K562 (cell line): ENCODE measurements around the gene CTCF. TPM values are rescaled to one million over a fixed set of nuclear protein-coding genes. Genes with fewer than 3 reads are reported as not detected.

Experiments
- ATAC-seq: fragments of 200-7000 bp; cut with Tn5 transposase; 3 replicates; pipeline ENCODE4 v1.9.1; 2020; ENCODE audit warnings: moderate library complexity
- BruUV-seq: library from RNA; stranded (reverse); fragments of 400-500 nt; replicated peaks from 2 replicates; lab custom pipeline; 2021; lab: Mats Ljungman, UMichigan
- CTCF ChIA-PET: fragments of 300-600 bp; formaldehyde crosslinking; extraction: SDS; loops from one replicate; lab custom pipeline; 2021; ENCODE audit warnings: low intra/inter-chr PET ratio; lab: Yijun Ruan, JAX
- POLR2A ChIA-PET: fragments of 300-600, 350-650 bp; sonication (Branson Sonifier 250); formaldehyde crosslinking; extraction: SDS; loops from one replicate; lab custom pipeline; 2021; ENCODE audit warnings: antibody characterized with exemption, inconsistent platforms; lab: Yijun Ruan, JAX
- DNase-seq, 4 experiments: peaks; one replicate each; pipeline versions ENCODE4 v3.0.0 to v3.0.0-alpha.2; 2011 to 2018; ENCODE audit warnings: low spot score in 3 of 4, mixed read lengths in 3 of 4; ENCODE audit errors: extremely low read depth in 1 of 4
- FAIRE-seq: peaks from 2 replicates; lab custom pipeline; 2011; peaks lifted over from hg19 to GRCh38; lab: Jason Lieb, UNC
- H2AFZ ChIP-seq: 2 replicates; pipeline ENCODE4 v1.6.0; 2011; ENCODE audit warnings: low read depth, low read length, control low read depth, inconsistent platforms
- H3K27ac ChIP-seq: fragments of 200-600 bp; 3 replicates; pipeline ENCODE4 v1.8.0; 2011; ENCODE audit warnings: low read depth, mild to moderate bottlenecking, control low read depth, inconsistent platforms, low read length, moderate library complexity, mixed read lengths; ENCODE audit errors: extremely low read depth
- H3K27me3 ChIP-seq, 2 experiments: fragments of 300-600 bp in 1 of 2; 2 replicates in 1 of 2; 3 replicates in 1 of 2; pipeline versions ENCODE4 v1.6.0 to v1.8.0; 2011; ENCODE audit warnings: inconsistent platforms in 2 of 2, low read length in 2 of 2, mild to moderate bottlenecking in 1 of 2, mixed read lengths in 1 of 2, moderate library complexity in 1 of 2; ENCODE audit not compliant: control insufficient read depth in 2 of 2, insufficient read depth in 2 of 2
- H3K36me3 ChIP-seq: fragments of 300-600 bp; 3 replicates; pipeline ENCODE4 v1.8.0; 2011; ENCODE audit warnings: mild to moderate bottlenecking, low read length, inconsistent platforms; ENCODE audit not compliant: control insufficient read depth, insufficient read depth
- H3K4me1 ChIP-seq, 2 experiments: fragments of 200-600 bp in 1 of 2; replicated peaks in 1 of 2; 2 replicates in 1 of 2; 3 replicates in 1 of 2; pipeline versions ENCODE4 v1.5.1 to v1.8.0; 2011; ENCODE audit warnings: inconsistent platforms in 2 of 2, low read length in 2 of 2, mild to moderate bottlenecking in 1 of 2, mixed read lengths in 1 of 2, moderate library complexity in 1 of 2; ENCODE audit not compliant: control insufficient read depth in 2 of 2, insufficient read depth in 2 of 2
- H3K4me2 ChIP-seq: 2 replicates; pipeline ENCODE4 v1.6.1; 2011; ENCODE audit warnings: low read length, control low read depth, inconsistent platforms, mixed read lengths; ENCODE audit not compliant: insufficient read depth
- H3K4me3 ChIP-seq: fragments of 200-600 bp; sonication (generic), shearing (Covaris generic); 2 replicates; pipeline ENCODE4 v1.5.1; 2016; ENCODE audit warnings: control low read depth, inconsistent platforms
- H3K79me2 ChIP-seq: fragments of 200-600 bp; 3 replicates; pipeline ENCODE4 v1.8.0; 2011; ENCODE audit warnings: low read length, inconsistent platforms; ENCODE audit not compliant: control insufficient read depth, insufficient read depth
- H3K9ac ChIP-seq, 2 experiments: 2 replicates each; pipeline versions ENCODE4 v1.6.0 to v1.6.1; 2011; ENCODE audit warnings: low read depth in 2 of 2, low read length in 2 of 2, control low read depth in 1 of 2, inconsistent platforms in 1 of 2, mild to moderate bottlenecking in 1 of 2, mixed read lengths in 1 of 2; ENCODE audit not compliant: insufficient read depth in 1 of 2
- H3K9me1 ChIP-seq: one replicate; pipeline ENCODE4 v1.6.0; 2011; ENCODE audit warnings: inconsistent platforms, mild to moderate bottlenecking, low read length, moderate library complexity; ENCODE audit not compliant: control insufficient read depth, insufficient read depth
- H3K9me3 ChIP-seq: replicated peaks from 2 replicates; pipeline ENCODE4 v1.5.1; 2011; ENCODE audit warnings: low read depth, low read length, inconsistent platforms; ENCODE audit not compliant: control insufficient read depth, insufficient read depth
- H4K20me1 ChIP-seq: replicated peaks from 2 replicates; pipeline ENCODE4 v1.6.1; 2011; ENCODE audit warnings: low read length, inconsistent platforms, mixed read lengths; ENCODE audit not compliant: control insufficient read depth, insufficient read depth
- CBX8 ChIP-seq: fragments of 200-600 bp; sonication (generic); IDR thresholded peaks from 2 replicates; pipeline ENCODE4 v1.6.1; 2012; ENCODE audit warnings: borderline replicate concordance, mixed run types, low read depth, mild to moderate bottlenecking, moderate library complexity, mixed read lengths, low read length, control low read depth, inconsistent platforms; ENCODE audit not compliant: poor library complexity, severe bottlenecking; ENCODE audit errors: extremely low read depth
- CHCHD3 ChIP-seq: fragments of 250-450 bp; sonication (Bioruptor Pico); IDR thresholded peaks from 2 replicates; pipeline ENCODE4 v2.1.2; 2022; ENCODE audit warnings: mild to moderate bottlenecking
- CREM ChIP-seq: IDR thresholded peaks from 2 replicates; pipeline ENCODE4 v1.6.1; 2014; ENCODE audit warnings: antibody characterized with exemption, low read depth
- HIVEP1 ChIP-seq: fragments of 250-450 bp; sonication (Bioruptor Pico); IDR thresholded peaks from 2 replicates; pipeline ENCODE4 v1.4.0; 2020; ENCODE audit warnings: mild to moderate bottlenecking
- OTX1 ChIP-seq: fragments of 450-650 bp; formaldehyde crosslinking; IDR thresholded peaks from 2 replicates; pipeline ENCODE4 v1.4.0; 2022; ENCODE audit warnings: mild to moderate bottlenecking
- POLR2H ChIP-seq: IDR thresholded peaks from 2 replicates; pipeline ENCODE4 v1.6.1; 2016; ENCODE audit warnings: missing genetic modification characterization, low read depth, mild to moderate bottlenecking, control low read depth, missing compliant biosample characterization, moderate library complexity
- RAD51 ChIP-seq: fragments of 450-650 bp; IDR thresholded peaks from 2 replicates; pipeline ENCODE4 v1.7.1; 2016; ENCODE audit warnings: low read depth, mild to moderate bottlenecking, borderline replicate concordance
- SMARCC2 ChIP-seq: fragments of 450-650 bp; IDR thresholded peaks from 2 replicates; pipeline ENCODE4 v1.6.1; 2017; ENCODE audit warnings: antibody characterized with exemption, moderate library complexity, mild to moderate bottlenecking, low read depth
- ZBTB40 ChIP-seq, 2 experiments: fragments of 450-650 bp in 1 of 2; sonication (generic) in 1 of 2; formaldehyde crosslinking in 1 of 2; IDR thresholded peaks; 2 replicates each; pipeline versions ENCODE4 v1.7.1 to v1.9.0; 2016 to 2022; ENCODE audit warnings: inconsistent platforms in 1 of 2, mild to moderate bottlenecking in 1 of 2, missing genetic modification reagents in 1 of 2
- ZFP1 ChIP-seq: fragments of 450-650 bp; formaldehyde crosslinking; IDR thresholded peaks from 2 replicates; pipeline ENCODE4 v1.4.0; 2020; ENCODE audit warnings: mild to moderate bottlenecking, mixed read lengths
- ZNF143 ChIP-seq: sonication (generic); formaldehyde crosslinking; IDR thresholded peaks from 2 replicates; pipeline ENCODE4 v1.9.0; 2022; ENCODE audit warnings: mild to moderate bottlenecking, missing genetic modification reagents
- ZNF3 ChIP-seq: fragments of 250-450 bp; sonication (Bioruptor Pico); IDR thresholded peaks from 2 replicates; pipeline ENCODE4 v1.5.0; 2021; ENCODE audit warnings: mild to moderate bottlenecking, moderate library complexity
- WGBS: fragments of 100-300 bp; shearing (Covaris generic); methylation state at CpG from one replicate; pipeline ENCODE4 v1.1.6; 2016; ENCODE audit warnings: low coverage, mixed read lengths; ENCODE audit not compliant: insufficient coverage; ENCODE audit errors: missing lambda C conversion rate; 5-methylcytosine and 5-hydroxymethylcytosine counted together
- in situ Hi-C: fragments of 300-500 bp; cut with MboI; formaldehyde crosslinking; loops from 4 replicates; pipeline ENCODE4 v1.15.0; 2018; ENCODE audit warnings: inconsistent platforms, mixed read lengths
- intact Hi-C: fragments of 100-400 bp; cut with micrococcal nuclease; formaldehyde crosslinking; loops from 2 replicates; pipeline ENCODE4 v1.14.2; 2022
- polyA plus RNA-seq, 8 experiments: library from polyadenylated mRNA; depleted of rRNA in 4 of 8; stranded (reverse) in 5 of 8; unstranded in 3 of 8; fragments of >200 nt; fragmentation: Nextera tagmentation in 2 of 8; fragmentation: Illumina TruSeq in 1 of 8; extraction: Ambion mirVana in 2 of 8; extraction: Trizol in 1 of 8; gene quantifications; 2 replicates each; pipeline versions ENCODE4 v1.2.1 to v1.2.3, GENCODE V29; 2011 to 2014; ENCODE audit warnings: inconsistent platforms in 1 of 8, missing spikeins in 1 of 8
- total RNA-seq, 7 experiments: library from RNA; depleted of rRNA in 6 of 7; stranded (reverse); fragments of >200 nt in 6 of 7; fragmentation: Illumina TruSeq in 2 of 7; extraction: Trizol in 2 of 7; gene quantifications; 2 replicates each; pipeline versions ENCODE4 v1.2.1 to v1.2.3, GENCODE V29; 2011 to 2021; ENCODE audit warnings: low replicate concordance in 1 of 7

The CTCF gene
- total and polyA plus RNA-seq, 9 of the 15 experiments (the other 6 are each of a cell fraction or from before 2014, with no cell fraction given), result 7.8 to 49.2 (median 33.9) TPM

GRCh38 chr16:67632415-67633172 is 70.3 kb downstream of the CTCF start:
- Histone ChIP-seq H3K9me1 (no peaks in the 10 kb centered on the region), H3K9me3 (no peaks in the 10 kb centered on the region), H3K27ac (no peak overlapping the region), H3K36me3 (peaks cover 76% of the 10 kb centered on the region), H3K9ac (no peak overlapping the region), H3K4me3 (no peak overlapping the region), H3K4me1 (no peaks in the 10 kb centered on the region; a peak in 1 of 5 replicates), H3K4me2 (no peak overlapping the region), H3K27me3 (no peaks in the 10 kb centered on the region), H3K79me2 (no peaks in the 10 kb centered on the region), H4K20me1 (no peaks in the 10 kb centered on the region), H2AFZ (no peak overlapping the region)
- TF ChIP-seq OTX1 (CRISPR knock-in tag) (no peak), SMARCC2 (no peak), ZFP1 (no peak), CHCHD3 (CRISPR knock-in tag) (no peak), ZNF143 (no peak), ZBTB40 (IDR thresholded peaks at IDR 0.05) (no peak), ZBTB40 (CRISPR knock-in tag; IDR thresholded peaks at IDR 0.05) (no peak), RAD51 (no peak), POLR2H (tag) (no peak), HIVEP1 (CRISPR knock-in tag) (no peak), CREM (no peak), CBX8 (no peak), ZNF3 (CRISPR knock-in tag) (no peak)
- 75% methylated on average over 7 of the region's 7 CpGs for WGBS
- ChIA-PET CTCF (no interaction called here), POLR2A (no interaction called here)
- no TSS peak for BruUV-seq
- in situ Hi-C loops (no loop called here), intact Hi-C loops (no loop called here)
- FAIRE-seq (no peak), DNase-seq (no peak), ATAC-seq (no peak)
